Liver (tissue), 9 donors: ENCODE measurements around the gene CADPS. TPM values are rescaled to one million over a fixed set of nuclear protein-coding genes. Genes with fewer than 3 reads are reported as not detected.

Experiments
- DNase-seq: peaks from one replicate; pipeline ENCODE4 v3.0.0-alpha.2; 2017; ENCODE audit warnings: low spot score
- H3K27ac ChIP-seq, 2 donors: one replicate each; pipeline ENCODE4 v1.7.0; 2013; ENCODE audit warnings: inconsistent platforms in 2 of 2, low read length in 2 of 2, control low read depth in 1 of 2, low read depth in 1 of 2, mild to moderate bottlenecking in 1 of 2
- H3K27me3 ChIP-seq, 4 donors: one replicate each; pipeline versions ENCODE4 v1.6.1 to v1.7.0; 2013; ENCODE audit warnings: low read length in 3 of 4, inconsistent platforms in 1 of 4, mild to moderate bottlenecking in 1 of 4, moderate library complexity in 1 of 4; ENCODE audit not compliant: control insufficient read depth in 4 of 4, insufficient read depth in 4 of 4
- H3K36me3 ChIP-seq, 4 donors: one replicate each; pipeline versions ENCODE4 v1.6.1 to v1.7.0; 2013; ENCODE audit warnings: low read length in 3 of 4, mild to moderate bottlenecking in 3 of 4, low read depth in 1 of 4, moderate library complexity in 1 of 4; ENCODE audit not compliant: control insufficient read depth in 4 of 4, insufficient read depth in 3 of 4
- H3K4me1 ChIP-seq, 4 donors: one replicate each; pipeline versions ENCODE4 v1.6.1 to v1.7.0; 2013; ENCODE audit warnings: low read length in 3 of 4, mild to moderate bottlenecking in 3 of 4, moderate library complexity in 1 of 4; ENCODE audit not compliant: control insufficient read depth in 4 of 4, insufficient read depth in 4 of 4
- H3K4me3 ChIP-seq, 3 donors: one replicate each; pipeline versions ENCODE4 v1.6.1 to v1.7.0; 2013; ENCODE audit warnings: low read length in 3 of 3, control low read depth in 1 of 3, low read depth in 1 of 3, mild to moderate bottlenecking in 1 of 3
- H3K9ac ChIP-seq, 2 donors: one replicate each; pipeline ENCODE4 v1.7.0; 2013; ENCODE audit warnings: low read length in 2 of 2, mild to moderate bottlenecking in 2 of 2, moderate library complexity in 2 of 2, control low read depth in 1 of 2, low read depth in 1 of 2
- H3K9me3 ChIP-seq, 4 donors: one replicate each; pipeline versions ENCODE4 v1.6.1 to v1.7.0; 2013; ENCODE audit warnings: low read length in 3 of 4; ENCODE audit not compliant: control insufficient read depth in 4 of 4
- CTCF ChIP-seq: fragments of 150-350 bp; IDR thresholded peaks from 2 replicates; pipeline ENCODE4 v1.5.1; 2017; ENCODE audit warnings: improper control_type of control experiment, low read depth, low read length; ENCODE audit not compliant: missing input control
- EGR1 ChIP-seq, 2 donors: IDR thresholded peaks; 2 replicates each; pipeline ENCODE4 v1.6.1; 2016 to 2018; ENCODE audit warnings: antibody characterized with exemption in 2 of 2, low read depth in 2 of 2
- FOXA1 ChIP-seq: IDR thresholded peaks from 2 replicates; pipeline ENCODE4 v1.6.1; 2016; ENCODE audit warnings: antibody characterized with exemption
- FOXA2 ChIP-seq: IDR thresholded peaks from 2 replicates; pipeline ENCODE4 v1.6.1; 2016; ENCODE audit warnings: antibody characterized with exemption
- GABPA ChIP-seq, 2 donors: IDR thresholded peaks in 1 of 2; conservative IDR thresholded peaks in 1 of 2; 2 replicates each; pipeline ENCODE4 v1.6.1; 2016; ENCODE audit warnings: antibody characterized with exemption in 2 of 2, mild to moderate bottlenecking in 1 of 2, moderate library complexity in 1 of 2
- HNF4A ChIP-seq, 2 donors: conservative IDR thresholded peaks; 2 replicates each; pipeline ENCODE4 v1.6.1; 2016; ENCODE audit warnings: antibody characterized with exemption in 2 of 2, mild to moderate bottlenecking in 2 of 2
- HNF4G ChIP-seq: IDR thresholded peaks from 2 replicates; pipeline ENCODE4 v1.6.1; 2016; ENCODE audit warnings: antibody characterized with exemption
- JUND ChIP-seq, 2 donors: IDR thresholded peaks; 2 replicates each; pipeline ENCODE4 v1.6.1; 2016; ENCODE audit warnings: antibody characterized with exemption in 2 of 2
- MAX ChIP-seq: IDR thresholded peaks from 2 replicates; pipeline ENCODE4 v1.6.1; 2016; ENCODE audit warnings: antibody characterized with exemption
- NR2F2 ChIP-seq: IDR thresholded peaks from 2 replicates; pipeline ENCODE4 v1.6.1; 2016; ENCODE audit warnings: antibody characterized with exemption
- RAD21 ChIP-seq, 2 donors: IDR thresholded peaks; 2 replicates each; pipeline ENCODE4 v1.6.1; 2016; ENCODE audit warnings: antibody characterized with exemption in 2 of 2, mild to moderate bottlenecking in 2 of 2
- RXRA ChIP-seq, 2 donors: IDR thresholded peaks; 2 replicates each; pipeline ENCODE4 v1.6.1; 2017 to 2018; ENCODE audit warnings: antibody characterized with exemption in 2 of 2, mild to moderate bottlenecking in 1 of 2
- SP1 ChIP-seq: IDR thresholded peaks from 2 replicates; pipeline ENCODE4 v1.6.1; 2018; ENCODE audit warnings: antibody characterized with exemption, mild to moderate bottlenecking
- TAF1 ChIP-seq: conservative IDR thresholded peaks from 2 replicates; pipeline ENCODE4 v1.6.1; 2016; ENCODE audit warnings: antibody characterized with exemption, mild to moderate bottlenecking
- YY1 ChIP-seq: IDR thresholded peaks from 2 replicates; pipeline ENCODE4 v1.6.1; 2016; ENCODE audit warnings: antibody characterized with exemption, mild to moderate bottlenecking
- WGBS: extraction: QIAGEN DNeasy Blood & Tissue Kit; methylation state at CpG from one replicate; pipeline ENCODE4 v1.1.7; 2013; 5-methylcytosine and 5-hydroxymethylcytosine counted together
- polyA plus RNA-seq, 2 donors: library from polyadenylated mRNA; stranded (reverse) in 1 of 2; unstranded in 1 of 2; fragments of 200-250 nt in 1 of 2; fragments of >200 nt in 1 of 2; fragmentation: Nextera tagmentation in 1 of 2; extraction: Ambion mirVana in 1 of 2; gene quantifications; one replicate each; pipeline versions ENCODE4 v1.2.1 to v1.2.3, GENCODE V29; 2013 to 2015
- total RNA-seq, 2 donors: library from RNA; depleted of rRNA; stranded (reverse); fragments of >200 nt; gene quantifications; one replicate each; pipeline ENCODE4 v1.2.3, GENCODE V29; 2014
- TF ChIP-seq, protein P1 (sequence below): IDR thresholded peaks from 2 replicates; pipeline ENCODE4 v1.6.1; 2016; ENCODE audit warnings: antibody characterized with exemption
- donor health status: healthy.
- donor health status: healthy.
- donor health status: healthy.
- donor health status: healthy.
- donor health status: healthy.

Gene CADPS
- total and polyA plus RNA-seq, 4 donors: 0.05 to 0.37 (median 0.17) TPM; not detected in 1

DNA sequence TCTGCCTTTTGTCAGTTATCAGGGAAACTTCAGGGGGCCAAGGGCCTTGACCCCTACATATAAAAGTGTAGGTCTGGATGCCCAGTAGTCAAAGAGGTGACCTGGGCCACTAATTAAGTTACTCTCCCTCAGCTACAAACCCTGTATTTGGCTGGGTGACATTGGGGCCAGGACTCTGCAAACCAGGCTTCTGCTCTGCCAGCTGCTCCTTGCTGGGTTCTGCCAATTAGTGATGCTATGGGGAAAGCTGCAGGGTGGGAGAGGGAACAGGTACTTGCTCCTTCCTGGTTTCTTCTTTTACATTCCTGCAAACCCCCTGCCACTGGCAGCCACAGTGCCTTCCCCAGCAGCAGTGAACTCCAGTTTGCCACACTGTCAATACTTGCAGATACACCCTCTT, 179.2 kb downstream of the CADPS start:
- no peak for TF ChIP-seq FOXA1
- no peak for TF ChIP-seq YY1
- no peak for TF ChIP-seq RAD21 (IDR thresholded peaks at IDR 0.05)
- TF ChIP-seq NR2F2: no peak
- TF ChIP-seq FOXA2: no peak
- no peak for TF ChIP-seq JUND (IDR thresholded peaks at IDR 0.05)

GRCh38 chr3:62688812-62689211, 186.4 kb downstream of the CADPS start:
- H3K9ac ChIP-seq: no peak overlapping the region
- no peaks in the 10 kb centered on the region for H3K9me3 ChIP-seq
- H3K27me3 ChIP-seq: peaks cover 0 to 6% (median 0%) of the 10 kb centered on the region in 4 donors
- H3K4me1 ChIP-seq: no peaks in the 10 kb centered on the region
- no peak for DNase-seq
- H3K27ac ChIP-seq: no peak overlapping the region
- 52% methylated on average over 2 of the region's 2 CpGs for whole genome bisulfite sequencing
- no peak overlapping the region for H3K4me3 ChIP-seq
- H3K36me3 ChIP-seq: no peaks in the 10 kb centered on the region
- TF ChIP-seq EGR1 (IDR thresholded peaks at IDR 0.05; ENCODE audit: low read depth in 2 of 2) (no peak), HNF4A (conservative IDR thresholded peaks at IDR 0.05) (no peak), JUND (IDR thresholded peaks at IDR 0.05) (no peak), MAX (no peak), FOXA1 (no peak), TAF1 (no peak), SP1 (no peak), YY1 (no peak), CTCF (no peak), HNF4G (no peak), GABPA (IDR thresholded peaks at IDR 0.05 in 1 of 2, conservative IDR thresholded peaks at IDR 0.05 in 1 of 2) (no peak)
- TF ChIP-seq, protein P1, sequence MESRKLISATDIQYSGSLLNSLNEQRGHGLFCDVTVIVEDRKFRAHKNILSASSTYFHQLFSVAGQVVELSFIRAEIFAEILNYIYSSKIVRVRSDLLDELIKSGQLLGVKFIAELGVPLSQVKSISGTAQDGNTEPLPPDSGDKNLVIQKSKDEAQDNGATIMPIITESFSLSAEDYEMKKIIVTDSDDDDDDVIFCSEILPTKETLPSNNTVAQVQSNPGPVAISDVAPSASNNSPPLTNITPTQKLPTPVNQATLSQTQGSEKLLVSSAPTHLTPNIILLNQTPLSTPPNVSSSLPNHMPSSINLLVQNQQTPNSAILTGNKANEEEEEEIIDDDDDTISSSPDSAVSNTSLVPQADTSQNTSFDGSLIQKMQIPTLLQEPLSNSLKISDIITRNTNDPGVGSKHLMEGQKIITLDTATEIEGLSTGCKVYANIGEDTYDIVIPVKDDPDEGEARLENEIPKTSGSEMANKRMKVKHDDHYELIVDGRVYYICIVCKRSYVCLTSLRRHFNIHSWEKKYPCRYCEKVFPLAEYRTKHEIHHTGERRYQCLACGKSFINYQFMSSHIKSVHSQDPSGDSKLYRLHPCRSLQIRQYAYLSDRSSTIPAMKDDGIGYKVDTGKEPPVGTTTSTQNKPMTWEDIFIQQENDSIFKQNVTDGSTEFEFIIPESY: no peak

More for the DNA sequence above, 179.2 kb downstream of the CADPS start:
- no peaks in the 10 kb centered on the region for H3K9me3 ChIP-seq
- no peak for DNase-seq
- H3K36me3 ChIP-seq: no peaks in the 10 kb centered on the region
- H3K27ac ChIP-seq: no peak overlapping the region
- H3K27me3 ChIP-seq: no peaks in the 10 kb centered on the region
- H3K4me1 ChIP-seq: no peaks in the 10 kb centered on the region
- no peak overlapping the region for H3K4me3 ChIP-seq
- H3K9ac ChIP-seq: no peak overlapping the region

DNA sequence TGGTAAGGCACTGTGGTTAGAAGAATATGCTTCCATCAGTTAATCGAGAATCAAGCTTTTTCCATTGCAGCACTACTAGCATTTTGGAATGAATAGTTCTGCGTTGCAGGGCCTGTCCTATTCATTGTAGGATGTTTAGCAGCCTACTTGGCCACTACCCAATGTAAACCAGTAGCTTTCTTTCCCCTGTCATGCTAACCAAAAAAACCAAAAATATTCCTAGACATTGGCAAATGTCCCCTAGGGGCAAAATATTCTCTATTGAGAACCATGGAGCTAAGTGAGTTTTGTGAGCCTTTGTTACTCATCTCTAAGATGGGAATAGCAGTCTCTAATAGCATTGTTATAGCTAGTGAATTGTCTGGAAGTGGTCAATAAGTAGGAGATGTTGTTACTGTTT, 187.2 kb downstream of the CADPS start:
- no peak for DNase-seq
- H3K4me3 ChIP-seq: no peak overlapping the region
- no peaks in the 10 kb centered on the region for H3K9me3 ChIP-seq
- H3K27me3 ChIP-seq: peaks cover 0 to 6% (median 0%) of the 10 kb centered on the region in 4 donors
- no peak overlapping the region for H3K9ac ChIP-seq
- no peaks in the 10 kb centered on the region for H3K4me1 ChIP-seq
- H3K36me3 ChIP-seq: no peaks in the 10 kb centered on the region
- no peak overlapping the region for H3K27ac ChIP-seq
- WGBS: 73% methylated on average over 2 of the region's 2 CpGs
- TF ChIP-seq JUND (IDR thresholded peaks at IDR 0.05) (no peak), MAX (no peak), CTCF (no peak), RAD21 (IDR thresholded peaks at IDR 0.05) (no peak), SP1 (no peak), EGR1 (IDR thresholded peaks at IDR 0.05; ENCODE audit: low read depth in 2 of 2) (no peak), FOXA2 (no peak), RXRA (IDR thresholded peaks at IDR 0.05) (no peak), TAF1 (no peak)
- TF ChIP-seq, protein P1: no peak
